ENCODE data around the gene ARID1B. TPM values are rescaled to one million over a fixed set of nuclear protein-coding genes. Genes with fewer than 3 reads are reported as not detected.

ARID1B gene
- total and polyA plus RNA-seq, 2 of the 13 experiments (the other 11 are each of a cell fraction or from before 2014, with no cell fraction given), result 20.1 to 32.6 TPM

GRCh38 chr6:156776840-156777576 is at the start of gene ARID1B (continued):
- TF ChIP-seq ATF7-NPFF (CRISPR knock-in tag; IDR thresholded peaks at IDR 0.05; ENCODE audit: low read depth) (no peak), MTERF4 (CRISPR knock-in tag; IDR thresholded peaks at IDR 0.05) (no peak; the same call in 1 of the 2 replicates), IRF1 (CRISPR knock-in tag; IDR thresholded peaks at IDR 0.05; ENCODE audit: low read depth) (no peak), GPN1 (CRISPR knock-in tag; IDR thresholded peaks at IDR 0.05; ENCODE audit: borderline replicate concordance) (peak; percentile 9; the same call in 1 of the 2 replicates), NR2C2 (CRISPR knock-in tag; IDR thresholded peaks at IDR 0.05; ENCODE audit: borderline replicate concordance) (0 out of 2 replicates have a peak, but pooled peaks have one; percentile 4), RCOR2 (CRISPR knock-in tag; IDR thresholded peaks at IDR 0.05) (0 out of 2 replicates have a peak, but pooled peaks have one; percentile 10), ARNTL (CRISPR knock-in tag; IDR thresholded peaks at IDR 0.05) (peak; percentile 36; the same call in 1 of the 2 replicates), TOE1 (CRISPR knock-in tag; IDR thresholded peaks at IDR 0.05) (no peak; the same call in 1 of the 2 replicates), FOXM1 (CRISPR knock-in tag; IDR thresholded peaks at IDR 0.05) (no peak), JARID2 (CRISPR knock-in tag; IDR thresholded peaks at IDR 0.05; ENCODE audit: insufficient replicate concordance) (no peak), ZNF564 (CRISPR knock-in tag; IDR thresholded peaks at IDR 0.05) (no peak), ZNF367 (CRISPR knock-in tag; IDR thresholded peaks at IDR 0.05; ENCODE audit: borderline replicate concordance) (peak; percentile 66; the same call in 1 of the 2 replicates), ZNF552 (CRISPR knock-in tag; IDR thresholded peaks at IDR 0.05; ENCODE audit: borderline replicate concordance) (no peak), RNF219 (CRISPR knock-in tag; IDR thresholded peaks at IDR 0.05) (no peak), NFRKB (IDR thresholded peaks at IDR 0.05) (no peak), BATF2 (CRISPR knock-in tag; IDR thresholded peaks at IDR 0.05) (no peak; the same call in 1 of the 2 replicates), TRIM24 (CRISPR knock-in tag; IDR thresholded peaks at IDR 0.05) (no peak), KLF11 (CRISPR knock-in tag; IDR thresholded peaks at IDR 0.05) (no peak), FIP1L1 (IDR thresholded peaks at IDR 0.05; ENCODE audit: borderline replicate concordance, insufficient read depth, low read depth, low read length) (no peak), SMAD3 (CRISPR knock-in tag; IDR thresholded peaks at IDR 0.05) (0 out of 2 replicates have a peak, but pooled peaks have one; percentile 23), DBP (CRISPR knock-in tag; IDR thresholded peaks at IDR 0.05; ENCODE audit: not compliant biosample characterization) (peak; percentile 53), DR1 (CRISPR knock-in tag; IDR thresholded peaks at IDR 0.05) (peak; percentile 47), ZSCAN22 (CRISPR knock-in tag; IDR thresholded peaks at IDR 0.05) (0 out of 2 replicates have a peak, but pooled peaks have one; percentile 43), XRCC5 (optimal IDR thresholded peaks at IDR 0.05; ENCODE audit: low read length) (peak; percentile 48), ZEB1 (IDR thresholded peaks at IDR 0.05; ENCODE audit: insufficient replicate concordance, low read depth) (no peak)
